Kidney epithelial cell (primary cell): ENCODE measurements around the gene WDR43. TPM values are rescaled to one million over a fixed set of nuclear protein-coding genes. Genes with fewer than 3 reads are reported as not detected.

Experiments
- DNase-seq: peaks from one replicate; pipeline ENCODE4 v3.0.0-alpha.2; 2010; ENCODE audit warnings: low read depth
- H3K27me3 ChIP-seq: 2 replicates; pipeline ENCODE4 v1.6.0; 2011; ENCODE audit warnings: low read length; ENCODE audit not compliant: control insufficient read depth, insufficient read depth
- H3K36me3 ChIP-seq: 2 replicates; pipeline ENCODE4 v1.5.1; 2011; ENCODE audit warnings: low read length; ENCODE audit not compliant: control insufficient read depth, insufficient read depth
- H3K4me3 ChIP-seq: 2 replicates; pipeline ENCODE4 v1.5.1; 2011; ENCODE audit warnings: low read depth, mild to moderate bottlenecking, control low read depth, low read length
- total RNA-seq: library from RNA; depleted of rRNA; stranded (reverse); fragments of >200 nt; gene quantifications from 2 replicates; pipeline ENCODE4 v1.2.3, GENCODE V29; 2015
- TF ChIP-seq, protein P1 (sequence below): IDR thresholded peaks from 2 replicates; pipeline ENCODE4 v1.5.1; 2011; ENCODE audit warnings: mild to moderate bottlenecking, moderate library complexity, low read length, control low read depth, inconsistent platforms; ENCODE audit not compliant: insufficient read depth, poor library complexity, severe bottlenecking

The WDR43 gene
- total RNA-seq, 1 donor from 2014 or later: 66.0 TPM

GRCh38 chr2:28909655-28910353 lies 15.3 kb downstream of the WDR43 start:
- DNase-seq: no peak
- Histone ChIP-seq H3K36me3 (no peaks in the 10 kb centered on the region), H3K27me3 (no peaks in the 10 kb centered on the region), H3K4me3 (no peak overlapping the region)
- TF ChIP-seq, protein P1, sequence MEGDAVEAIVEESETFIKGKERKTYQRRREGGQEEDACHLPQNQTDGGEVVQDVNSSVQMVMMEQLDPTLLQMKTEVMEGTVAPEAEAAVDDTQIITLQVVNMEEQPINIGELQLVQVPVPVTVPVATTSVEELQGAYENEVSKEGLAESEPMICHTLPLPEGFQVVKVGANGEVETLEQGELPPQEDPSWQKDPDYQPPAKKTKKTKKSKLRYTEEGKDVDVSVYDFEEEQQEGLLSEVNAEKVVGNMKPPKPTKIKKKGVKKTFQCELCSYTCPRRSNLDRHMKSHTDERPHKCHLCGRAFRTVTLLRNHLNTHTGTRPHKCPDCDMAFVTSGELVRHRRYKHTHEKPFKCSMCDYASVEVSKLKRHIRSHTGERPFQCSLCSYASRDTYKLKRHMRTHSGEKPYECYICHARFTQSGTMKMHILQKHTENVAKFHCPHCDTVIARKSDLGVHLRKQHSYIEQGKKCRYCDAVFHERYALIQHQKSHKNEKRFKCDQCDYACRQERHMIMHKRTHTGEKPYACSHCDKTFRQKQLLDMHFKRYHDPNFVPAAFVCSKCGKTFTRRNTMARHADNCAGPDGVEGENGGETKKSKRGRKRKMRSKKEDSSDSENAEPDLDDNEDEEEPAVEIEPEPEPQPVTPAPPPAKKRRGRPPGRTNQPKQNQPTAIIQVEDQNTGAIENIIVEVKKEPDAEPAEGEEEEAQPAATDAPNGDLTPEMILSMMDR: no peak

GRCh38 chr2:28915939-28916338 lies 21.5 kb downstream of the WDR43 start:
- DNase-seq: no peak
- no peaks in the 10 kb centered on the region for H3K36me3 ChIP-seq
- H3K4me3 ChIP-seq: no peak overlapping the region
- no peaks in the 10 kb centered on the region for H3K27me3 ChIP-seq
- TF ChIP-seq, protein P1: no peak

- no peak for DNase-seq
Measured at GRCh38 chr2:28926847-28927246, 32.4 kb downstream of the WDR43 start.

GRCh38 chr2:28927469-28927868 lies 33.0 kb downstream of the WDR43 start:
- no peak overlapping the region for H3K4me3 ChIP-seq
- no peak for DNase-seq
- H3K27me3 ChIP-seq: no peaks in the 10 kb centered on the region
- H3K36me3 ChIP-seq: no peaks in the 10 kb centered on the region
- TF ChIP-seq, protein P1: no peak

More at GRCh38 chr2:28926847-28927246, 32.4 kb downstream of the WDR43 start:
- Histone ChIP-seq H3K4me3 (no peak overlapping the region), H3K27me3 (no peaks in the 10 kb centered on the region), H3K36me3 (no peaks in the 10 kb centered on the region)
- TF ChIP-seq, protein P1: no peak

- TF ChIP-seq, protein P1: no peak
- H3K27me3 ChIP-seq: no peaks in the 10 kb centered on the region
- no peak overlapping the region for H3K4me3 ChIP-seq
- DNase-seq: no peak
- H3K36me3 ChIP-seq: no peaks in the 10 kb centered on the region
Measured at GRCh38 chr2:28927878-28928277, 33.4 kb downstream of the WDR43 start.

- H3K36me3 ChIP-seq: no peaks in the 10 kb centered on the region
- TF ChIP-seq, protein P1: no peak
- H3K4me3 ChIP-seq: no peak overlapping the region
- no peaks in the 10 kb centered on the region for H3K27me3 ChIP-seq
- DNase-seq: no peak
Measured at GRCh38 chr2:28929581-28929980, 35.1 kb downstream of the WDR43 start.
